GM15510 (cell line): Measurements from ENCODE around the gene CYP2E1.

Source experiments
- POLR2A ChIP-seq: IDR thresholded peaks from 3 replicates; pipeline ENCODE4 v1.6.1; 2011; ENCODE audit warnings: borderline replicate concordance; ENCODE audit not compliant: insufficient read length; ENCODE audit errors: extremely low read depth

The CYP2E1 gene

DNA sequence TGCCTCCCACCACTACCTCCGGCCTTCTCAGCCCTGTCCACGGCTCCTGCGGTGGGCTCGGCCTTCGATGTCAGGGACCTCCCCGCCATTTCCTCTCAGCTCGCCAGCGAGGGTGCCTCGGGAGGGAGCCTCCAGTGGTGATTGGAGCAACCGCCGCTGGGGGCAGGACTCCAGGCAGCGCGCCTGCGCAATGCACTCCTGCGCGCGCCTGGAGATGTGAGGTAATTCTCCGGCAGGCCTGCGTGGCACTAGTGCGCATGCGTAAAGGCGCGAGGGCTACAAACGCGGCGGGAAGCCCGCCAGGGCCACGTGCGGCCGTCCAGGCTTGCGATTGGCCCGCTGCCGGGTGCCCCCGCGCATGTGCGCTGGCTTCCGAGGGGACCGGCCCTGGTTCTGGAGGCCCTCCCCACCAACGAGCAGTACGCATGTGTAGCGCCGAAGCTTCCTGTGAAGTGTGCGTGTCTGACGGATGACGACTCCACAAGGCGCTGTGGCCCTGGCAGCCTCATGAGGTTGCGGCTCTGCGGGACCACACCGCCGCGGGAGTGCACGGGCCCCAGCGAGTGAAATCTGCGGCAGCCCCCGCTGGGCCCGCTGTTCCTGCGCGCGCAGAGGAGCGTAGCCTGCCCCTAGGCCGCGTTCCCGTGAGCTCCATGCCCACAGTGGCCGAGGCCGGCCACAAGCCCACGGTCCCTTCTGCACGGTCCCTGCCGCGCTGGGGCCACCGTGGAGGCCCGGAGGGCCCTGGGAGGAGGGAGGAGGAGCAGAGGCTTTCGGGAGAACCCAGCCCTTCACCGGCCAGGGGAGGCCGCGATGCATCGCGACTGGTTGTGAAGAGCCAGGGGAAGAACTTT, 38.5 kb downstream of the CYP2E1 start, which contains the start of gene SYCE1:
SYCE1 (minus strand) TSS at position 143 of the 854 bp plus-strand sequence; CDS start at position 89, 54 bp downstream.
- TF ChIP-seq POLR2A, result no peak

DNA sequence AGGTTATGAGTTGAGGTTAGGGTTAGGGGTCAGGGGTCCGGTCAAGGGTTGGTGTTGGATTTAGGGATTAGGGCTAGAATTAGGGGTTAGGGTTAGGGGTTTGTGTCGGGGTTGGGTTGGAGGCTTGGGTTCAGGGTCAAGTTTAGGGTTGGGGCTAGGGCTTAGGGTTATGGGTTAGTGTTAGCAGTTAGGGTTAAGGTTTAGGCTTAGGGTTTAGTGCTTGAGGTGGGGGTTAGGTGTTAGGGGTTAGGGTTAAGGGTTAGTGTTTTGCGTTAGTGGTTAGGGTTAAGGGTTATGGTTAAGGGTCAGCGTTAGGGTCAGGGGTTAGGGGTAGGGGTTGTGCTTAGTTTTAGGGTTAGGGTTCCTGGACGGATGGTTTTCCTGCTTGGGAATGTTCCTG, 40.0 kb downstream of the CYP2E1 start:
- no peak for TF ChIP-seq POLR2A

GRCh38 chr10:133567609-133568286, 40.6 kb downstream of the CYP2E1 start:
- TF ChIP-seq POLR2A, result no peak

DNA sequence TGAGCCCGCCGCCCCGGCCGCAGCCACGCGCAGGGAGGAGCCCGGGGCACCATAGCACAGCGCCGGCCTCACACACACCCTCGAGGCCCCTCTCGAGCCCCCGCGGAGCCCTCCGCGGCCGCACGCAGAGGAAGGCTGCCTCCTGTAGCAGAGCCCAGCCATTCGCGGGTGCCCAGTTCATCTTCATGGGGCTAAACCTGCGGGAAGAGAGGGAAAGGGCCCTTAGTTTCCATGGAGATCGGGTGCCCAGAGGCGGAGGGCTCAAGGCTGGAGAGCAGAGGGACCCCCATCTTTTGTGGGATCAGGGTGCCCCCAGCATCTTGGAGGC, 41.1 kb downstream of the CYP2E1 start:
- no peak for TF ChIP-seq POLR2A
